Adrenal gland (tissue), 12 donors: ENCODE results near the gene ADCY2. TPM values are rescaled to one million over a fixed set of nuclear protein-coding genes. Genes with fewer than 3 reads are reported as not detected.

Experiments used
- DNase-seq, 7 donors: peaks; one replicate each; pipeline ENCODE4 v3.0.0-alpha.2; 2019 to 2020
- H3K27ac ChIP-seq, 5 donors: fragments of 200-600 bp; sonication (generic) in 4 of 5; 1 replicate in 3 of 5; 2 replicates in 2 of 5; pipeline versions ENCODE4 v1.5.1 to v1.8.0; 2016 to 2020; ENCODE audit warnings: mild to moderate bottlenecking in 1 of 5
- H3K27me3 ChIP-seq: fragments of 200-600 bp; 2 replicates; pipeline ENCODE4 v1.8.0; 2021
- H3K36me3 ChIP-seq, 2 donors: fragments of 200-600 bp; replicated peaks in 1 of 2; 1 replicate in 1 of 2; 2 replicates in 1 of 2; pipeline versions ENCODE4 v1.5.1 to v1.8.0; 2018 to 2022
- H3K4me1 ChIP-seq, 2 donors: fragments of 200-600 bp; replicated peaks in 1 of 2; 1 replicate in 1 of 2; 2 replicates in 1 of 2; pipeline versions ENCODE4 v1.5.1 to v1.8.0; 2018 to 2021
- H3K4me3 ChIP-seq, 4 donors: fragments of 200-600 bp; sonication (generic) in 3 of 4; one replicate each; pipeline ENCODE4 v1.5.1; 2016 to 2018
- H3K9me3 ChIP-seq, 3 donors: fragments of 200-600 bp; sonication (generic) in 1 of 3; replicated peaks in 1 of 3; 1 replicate in 2 of 3; 2 replicates in 1 of 3; pipeline versions ENCODE4 v1.5.1 to v1.8.0; 2016 to 2021
- CTCF ChIP-seq, 6 experiments: fragments of 450-650 bp in 4 of 6; fragments of 200-600 bp in 2 of 6; sonication (generic) in 1 of 6; IDR thresholded peaks; 1 replicate in 5 of 6; 2 replicates in 1 of 6; pipeline versions ENCODE4 v1.5.1 to v1.8.0; 2016 to 2021; ENCODE audit warnings: antibody characterized with exemption in 6 of 6, mild to moderate bottlenecking in 2 of 6, moderate library complexity in 1 of 6
- POLR2A ChIP-seq, 2 donors: fragments of 450-650 bp; IDR thresholded peaks; one replicate each; pipeline ENCODE4 v1.6.1; 2017; ENCODE audit warnings: antibody characterized with exemption in 2 of 2, mild to moderate bottlenecking in 2 of 2, moderate library complexity in 1 of 2
- WGBS, 4 donors: extraction: QIAGEN DNeasy Blood & Tissue Kit in 2 of 4; methylation state at CpG; one replicate each; pipeline versions ENCODE4 v1.1.5 to v1.1.7; 2013 to 2017; 5-methylcytosine and 5-hydroxymethylcytosine counted together
- intact Hi-C, 2 donors: fragments of 100-400 bp; cut with DNase I; formaldehyde crosslinking; loops; one replicate each; pipeline versions ENCODE4 v1.14.1 to v1.15.0; 2022 to 2023
- polyA plus RNA-seq, 3 donors: library from polyadenylated mRNA; stranded (reverse); fragments of 200-250 nt in 2 of 3; fragments of 350-450 nt in 1 of 3; fragmentation: Illumina TruSeq in 1 of 3; extraction: RNeasy Lipid Tissue Mini Kit (QIAGEN cat#74804) in 1 of 3; gene quantifications; one replicate each; pipeline ENCODE4 v1.2.3, GENCODE V29; 2013 to 2014
- total RNA-seq, 9 donors: library from RNA; depleted of rRNA in 4 of 9; stranded (reverse); fragments of >200 nt in 4 of 9; fragments of 120-200 nt in 1 of 9; fragmentation: NEBNext Ultra II Directional in 1 of 9; extraction: Animal tissue kit (Norgen Biotek cat#: 25700) in 1 of 9; gene quantifications; one replicate each; pipeline versions ENCODE4 v1.1.0 to v1.2.4, GENCODE V29; 2013 to 2023
- donor health status: healthy with polysubstance abuse.
- donor health status: Bipolar disorder and iron deficiency.
- donor health status: DM: yes; HTN: yes; CAD: no.
- donor health status: DM: no; HTN: no; CAD: no.
- donor health status: DM: no; HTN: no; CAD: no.
- donor health status: DM: yes; HTN: yes; CAD: no.

ADCY2 gene
- total and polyA plus RNA-seq, 12 donors: 0.85 to 6.6 (median 2.3) TPM

DNA sequence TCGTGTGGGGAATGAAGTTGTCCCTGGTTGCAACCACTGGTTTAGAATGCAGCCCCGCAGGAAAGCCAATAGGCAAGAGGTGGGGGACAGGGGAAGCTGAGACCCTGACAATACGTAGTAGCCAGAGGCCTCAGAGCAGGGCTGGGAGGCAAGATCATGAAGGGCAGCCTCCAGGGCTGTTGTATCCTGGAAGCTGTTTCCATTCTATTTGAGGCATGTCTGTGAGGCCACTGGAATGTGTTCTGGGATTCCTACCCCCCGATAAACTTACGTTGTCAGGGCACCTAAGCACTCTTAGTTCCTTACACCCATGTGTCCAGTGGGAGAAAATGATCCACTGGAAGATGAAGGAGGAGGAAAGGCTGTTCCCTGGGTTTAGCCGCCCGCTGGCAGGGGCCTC is 277.7 kb downstream of the ADCY2 start:
- Histone ChIP-seq H3K4me3 (no peak overlapping the region), H3K27me3 (no peaks in the 10 kb centered on the region), H3K9me3 (no peaks in the 10 kb centered on the region), H3K27ac (no peak overlapping the region), H3K36me3 (no peaks in the 10 kb centered on the region), H3K4me1 (no peaks in the 10 kb centered on the region)
- TF ChIP-seq CTCF (IDR thresholded peaks at IDR 0.05) (no peak), POLR2A (IDR thresholded peaks at IDR 0.05) (no peak)
- 85 to 95% (median 88%) methylated on average over 5 to 7 of the region's 7 CpGs for WGBS, 4 donors
- DNase-seq: no peak
- intact Hi-C loops: no loop called here

DNA sequence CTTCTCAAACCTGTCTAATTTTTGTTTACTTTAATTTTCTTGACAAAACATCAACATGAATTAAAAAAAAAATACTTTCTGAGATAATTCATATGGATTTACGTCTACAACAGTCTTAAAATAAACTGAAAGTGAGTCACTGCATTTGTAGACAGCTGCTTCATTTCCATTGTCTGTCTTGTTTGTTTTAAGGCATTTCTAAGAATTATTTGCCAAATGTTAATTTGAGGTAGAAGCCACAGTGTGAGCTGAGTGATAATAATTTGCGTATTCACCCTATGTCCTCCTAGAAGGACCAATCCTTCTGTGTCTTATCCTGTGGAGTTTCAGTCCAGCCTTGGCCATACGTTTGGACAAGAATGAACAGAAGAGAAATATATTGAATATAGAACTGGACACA is 280.5 kb downstream of the ADCY2 start:
- Histone ChIP-seq H3K36me3 (no peaks in the 10 kb centered on the region), H3K27me3 (no peaks in the 10 kb centered on the region), H3K4me1 (no peaks in the 10 kb centered on the region), H3K27ac (no peak overlapping the region), H3K4me3 (no peak overlapping the region), H3K9me3 (no peaks in the 10 kb centered on the region)
- no peak for TF ChIP-seq CTCF (IDR thresholded peaks at IDR 0.05)
- TF ChIP-seq POLR2A (IDR thresholded peaks at IDR 0.05): no peak
- 59 to 74% (median 67%) methylated on average over 3 of the region's 3 CpGs for WGBS, 4 donors
- intact Hi-C loops: no loop called here
- no peak for DNase-seq

- no peaks in the 10 kb centered on the region for H3K9me3 ChIP-seq
- TF ChIP-seq POLR2A (IDR thresholded peaks at IDR 0.05) (no peak), CTCF (IDR thresholded peaks at IDR 0.05) (no peak)
- H3K4me1 ChIP-seq: no peaks in the 10 kb centered on the region
- no peak for DNase-seq
- 74 to 85% (median 79%) methylated on average over 4 of the region's 4 CpGs for whole genome bisulfite sequencing, 4 donors
- no peaks in the 10 kb centered on the region for H3K36me3 ChIP-seq
- intact Hi-C loops: no loop called here
- no peaks in the 10 kb centered on the region for H3K27me3 ChIP-seq
- no peak overlapping the region for H3K27ac ChIP-seq
- no peak overlapping the region for H3K4me3 ChIP-seq
Observed at GRCh38 chr5:7678030-7678429, 282.1 kb downstream of the ADCY2 start.

GRCh38 chr5:7679663-7680062 is 283.7 kb downstream of the ADCY2 start:
- intact Hi-C loops: no loop called here
- Histone ChIP-seq H3K4me3 (no peak overlapping the region), H3K36me3 (no peaks in the 10 kb centered on the region), H3K27ac (no peak overlapping the region), H3K27me3 (no peaks in the 10 kb centered on the region), H3K4me1 (no peaks in the 10 kb centered on the region), H3K9me3 (no peaks in the 10 kb centered on the region)
- TF ChIP-seq POLR2A (IDR thresholded peaks at IDR 0.05) (no peak), CTCF (IDR thresholded peaks at IDR 0.05) (no peak)
- 79 to 89% (median 83%) methylated on average over 4 of the region's 4 CpGs for WGBS, 4 donors
- no peak for DNase-seq
